ENCODE results near the gene RPGRIP1L. TPM values are rescaled to one million over a fixed set of nuclear protein-coding genes. Genes with fewer than 3 reads are reported as not detected.

Gene RPGRIP1L
- total RNA-seq, 1 donor: 19.5 TPM

GRCh38 chr16:53622315-53622714 is 81.3 kb downstream of the RPGRIP1L start:
- DNase-seq (ENCODE audit: low read depth): no peak
- H3K4me3 ChIP-seq (ENCODE audit: low read depth, low read length): no peak overlapping the region
- TF ChIP-seq CTCF (IDR thresholded peaks at IDR 0.05; ENCODE audit: insufficient read depth, low read length): no peak

GRCh38 chr16:53620476-53620875 is 83.2 kb downstream of the RPGRIP1L start:
- no peak for TF ChIP-seq CTCF (IDR thresholded peaks at IDR 0.05; ENCODE audit: insufficient read depth, low read length)
- H3K4me3 ChIP-seq (ENCODE audit: low read depth, low read length): no peak overlapping the region
- no peak for DNase-seq (ENCODE audit: low read depth)

- DNase-seq (ENCODE audit: low read depth): no peak
- no peak for TF ChIP-seq CTCF (IDR thresholded peaks at IDR 0.05; ENCODE audit: insufficient read depth, low read length)
- H3K4me3 ChIP-seq (ENCODE audit: low read depth, low read length): no peak overlapping the region
Measured at GRCh38 chr16:53619235-53619634, 84.4 kb downstream of the RPGRIP1L start.

- H3K4me3 ChIP-seq (ENCODE audit: low read depth, low read length): no peak overlapping the region
- no peak for TF ChIP-seq CTCF (IDR thresholded peaks at IDR 0.05; ENCODE audit: insufficient read depth, low read length)
- DNase-seq (ENCODE audit: low read depth): no peak
Measured at GRCh38 chr16:53614346-53614745, 89.3 kb downstream of the RPGRIP1L start.

- DNase-seq (ENCODE audit: low read depth): no peak
- no peak overlapping the region for H3K4me3 ChIP-seq (ENCODE audit: low read depth, low read length)
- TF ChIP-seq CTCF (IDR thresholded peaks at IDR 0.05; ENCODE audit: insufficient read depth, low read length): no peak
Measured at GRCh38 chr16:53612003-53612402, 91.7 kb downstream of the RPGRIP1L start.

- no peak overlapping the region for H3K4me3 ChIP-seq (ENCODE audit: low read depth, low read length)
- TF ChIP-seq CTCF (IDR thresholded peaks at IDR 0.05; ENCODE audit: insufficient read depth, low read length): no peak
- no peak for DNase-seq (ENCODE audit: low read depth)
Measured at GRCh38 chr16:53611179-53611696, 92.4 kb downstream of the RPGRIP1L start.

GRCh38 chr16:53609536-53609935 is 94.1 kb downstream of the RPGRIP1L start:
- no peak for DNase-seq (ENCODE audit: low read depth)
- no peak overlapping the region for H3K4me3 ChIP-seq (ENCODE audit: low read depth, low read length)
- TF ChIP-seq CTCF (IDR thresholded peaks at IDR 0.05; ENCODE audit: insufficient read depth, low read length): no peak
